ENCODE measurements around the gene CCDC160.

Gene CCDC160

DNA sequence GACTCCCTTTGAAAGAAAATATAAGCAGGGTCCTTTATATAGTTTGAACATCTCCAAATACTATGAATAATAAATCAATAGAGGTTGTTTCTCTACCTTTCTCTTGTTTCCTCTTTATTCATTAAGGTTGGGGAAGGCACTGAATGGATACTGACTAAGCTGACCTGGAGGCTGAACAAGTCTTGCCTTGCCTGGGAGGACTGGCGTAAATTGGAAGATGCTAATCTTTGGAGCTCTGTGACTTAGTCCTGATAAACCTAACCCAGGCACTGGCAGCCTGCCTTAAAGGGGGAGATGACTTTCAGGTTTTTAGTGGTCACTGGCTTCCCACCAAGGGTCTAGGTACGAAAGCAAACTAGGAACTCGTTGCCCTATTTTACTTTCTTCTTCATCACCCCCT is 10.5 kb downstream of the CCDC160 start:
- TF ChIP-seq POLR2AphosphoS5 (IDR thresholded peaks at IDR 0.05; ENCODE audit: low read depth) (no peak), SPI1 (IDR thresholded peaks at IDR 0.05; ENCODE audit: borderline replicate concordance, low read depth) (no peak), GABPA (IDR thresholded peaks at IDR 0.05; ENCODE audit: low read depth) (no peak)
- TF ChIP-seq, protein P1, sequence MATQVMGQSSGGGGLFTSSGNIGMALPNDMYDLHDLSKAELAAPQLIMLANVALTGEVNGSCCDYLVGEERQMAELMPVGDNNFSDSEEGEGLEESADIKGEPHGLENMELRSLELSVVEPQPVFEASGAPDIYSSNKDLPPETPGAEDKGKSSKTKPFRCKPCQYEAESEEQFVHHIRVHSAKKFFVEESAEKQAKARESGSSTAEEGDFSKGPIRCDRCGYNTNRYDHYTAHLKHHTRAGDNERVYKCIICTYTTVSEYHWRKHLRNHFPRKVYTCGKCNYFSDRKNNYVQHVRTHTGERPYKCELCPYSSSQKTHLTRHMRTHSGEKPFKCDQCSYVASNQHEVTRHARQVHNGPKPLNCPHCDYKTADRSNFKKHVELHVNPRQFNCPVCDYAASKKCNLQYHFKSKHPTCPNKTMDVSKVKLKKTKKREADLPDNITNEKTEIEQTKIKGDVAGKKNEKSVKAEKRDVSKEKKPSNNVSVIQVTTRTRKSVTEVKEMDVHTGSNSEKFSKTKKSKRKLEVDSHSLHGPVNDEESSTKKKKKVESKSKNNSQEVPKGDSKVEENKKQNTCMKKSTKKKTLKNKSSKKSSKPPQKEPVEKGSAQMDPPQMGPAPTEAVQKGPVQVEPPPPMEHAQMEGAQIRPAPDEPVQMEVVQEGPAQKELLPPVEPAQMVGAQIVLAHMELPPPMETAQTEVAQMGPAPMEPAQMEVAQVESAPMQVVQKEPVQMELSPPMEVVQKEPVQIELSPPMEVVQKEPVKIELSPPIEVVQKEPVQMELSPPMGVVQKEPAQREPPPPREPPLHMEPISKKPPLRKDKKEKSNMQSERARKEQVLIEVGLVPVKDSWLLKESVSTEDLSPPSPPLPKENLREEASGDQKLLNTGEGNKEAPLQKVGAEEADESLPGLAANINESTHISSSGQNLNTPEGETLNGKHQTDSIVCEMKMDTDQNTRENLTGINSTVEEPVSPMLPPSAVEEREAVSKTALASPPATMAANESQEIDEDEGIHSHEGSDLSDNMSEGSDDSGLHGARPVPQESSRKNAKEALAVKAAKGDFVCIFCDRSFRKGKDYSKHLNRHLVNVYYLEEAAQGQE (IDR thresholded peaks at IDR 0.05; ENCODE audit: insufficient replicate concordance, low read depth): no peak
- TF ChIP-seq, protein P2, sequence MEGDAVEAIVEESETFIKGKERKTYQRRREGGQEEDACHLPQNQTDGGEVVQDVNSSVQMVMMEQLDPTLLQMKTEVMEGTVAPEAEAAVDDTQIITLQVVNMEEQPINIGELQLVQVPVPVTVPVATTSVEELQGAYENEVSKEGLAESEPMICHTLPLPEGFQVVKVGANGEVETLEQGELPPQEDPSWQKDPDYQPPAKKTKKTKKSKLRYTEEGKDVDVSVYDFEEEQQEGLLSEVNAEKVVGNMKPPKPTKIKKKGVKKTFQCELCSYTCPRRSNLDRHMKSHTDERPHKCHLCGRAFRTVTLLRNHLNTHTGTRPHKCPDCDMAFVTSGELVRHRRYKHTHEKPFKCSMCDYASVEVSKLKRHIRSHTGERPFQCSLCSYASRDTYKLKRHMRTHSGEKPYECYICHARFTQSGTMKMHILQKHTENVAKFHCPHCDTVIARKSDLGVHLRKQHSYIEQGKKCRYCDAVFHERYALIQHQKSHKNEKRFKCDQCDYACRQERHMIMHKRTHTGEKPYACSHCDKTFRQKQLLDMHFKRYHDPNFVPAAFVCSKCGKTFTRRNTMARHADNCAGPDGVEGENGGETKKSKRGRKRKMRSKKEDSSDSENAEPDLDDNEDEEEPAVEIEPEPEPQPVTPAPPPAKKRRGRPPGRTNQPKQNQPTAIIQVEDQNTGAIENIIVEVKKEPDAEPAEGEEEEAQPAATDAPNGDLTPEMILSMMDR (IDR thresholded peaks at IDR 0.05; ENCODE audit: insufficient read depth, low read length): no peak
- H3K4me3 ChIP-seq (replicated peaks; ENCODE audit: insufficient read depth, low read length): no peak overlapping the region
- no peak for DNase-seq (ENCODE audit: low read depth in 1 of 2, low spot score in 1 of 2)
- H3K27me3 ChIP-seq (ENCODE audit: insufficient read depth, poor library complexity, severe bottlenecking): no peaks in the 10 kb centered on the region
- no peak overlapping the region for H3K27ac ChIP-seq (replicated peaks)

DNA sequence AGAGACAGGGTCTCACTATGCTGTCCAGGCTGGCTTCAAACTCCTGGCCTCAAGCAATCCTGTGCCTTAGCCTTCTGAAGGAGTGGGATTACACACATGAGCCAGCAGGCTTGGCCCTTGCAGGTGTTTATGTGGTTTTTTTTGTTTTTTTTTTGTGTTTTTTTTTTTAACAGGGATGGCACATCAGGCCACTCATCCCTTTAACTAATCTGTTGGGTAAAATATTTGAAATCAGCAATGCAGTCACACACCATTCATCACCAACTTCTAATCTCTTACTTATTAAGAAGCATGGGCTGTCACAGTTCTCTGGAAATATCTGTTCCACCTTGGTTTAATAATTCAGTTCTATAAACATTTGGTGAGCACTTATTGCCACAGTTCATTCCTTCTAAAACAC is 12.3 kb downstream of the CCDC160 start:
- Histone ChIP-seq H3K27ac (replicated peaks) (no peak overlapping the region), H3K27me3 (ENCODE audit: insufficient read depth, poor library complexity, severe bottlenecking) (no peaks in the 10 kb centered on the region), H3K4me3 (replicated peaks; ENCODE audit: insufficient read depth, low read length) (no peak overlapping the region)
- DNase-seq (ENCODE audit: low read depth in 1 of 2, low spot score in 1 of 2): no peak
- no peak for TF ChIP-seq SPI1 (IDR thresholded peaks at IDR 0.05; ENCODE audit: borderline replicate concordance, low read depth)
- TF ChIP-seq GABPA (IDR thresholded peaks at IDR 0.05; ENCODE audit: low read depth): no peak
- TF ChIP-seq POLR2AphosphoS5 (IDR thresholded peaks at IDR 0.05; ENCODE audit: low read depth): no peak
- TF ChIP-seq, protein P1 (IDR thresholded peaks at IDR 0.05; ENCODE audit: insufficient replicate concordance, low read depth): no peak
- TF ChIP-seq, protein P2 (IDR thresholded peaks at IDR 0.05; ENCODE audit: insufficient read depth, low read length): no peak

DNA sequence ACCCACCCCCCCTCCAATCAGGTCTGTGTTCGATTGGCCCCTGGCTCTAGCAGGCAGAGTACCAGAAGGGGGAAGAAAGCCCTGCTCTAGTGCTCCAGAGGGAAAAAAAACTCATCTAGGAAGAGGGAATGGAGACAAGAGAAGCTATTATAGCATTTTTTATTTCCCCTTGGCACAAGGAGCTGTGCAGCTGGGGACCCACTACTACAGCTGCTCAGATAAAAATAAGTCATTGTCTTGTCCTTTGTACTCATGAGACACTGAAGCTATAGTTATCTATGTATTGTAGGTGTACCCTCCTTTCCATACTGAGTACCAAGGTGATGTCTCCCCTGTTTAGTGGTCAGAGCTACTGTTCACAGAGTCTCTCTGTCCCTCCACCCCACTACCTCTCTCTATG is 14.3 kb downstream of the CCDC160 start:
- Histone ChIP-seq H3K27ac (replicated peaks) (no peak overlapping the region), H3K4me3 (replicated peaks; ENCODE audit: insufficient read depth, low read length) (no peak overlapping the region), H3K27me3 (ENCODE audit: insufficient read depth, poor library complexity, severe bottlenecking) (no peaks in the 10 kb centered on the region)
- TF ChIP-seq, protein P1 (IDR thresholded peaks at IDR 0.05; ENCODE audit: insufficient replicate concordance, low read depth): no peak
- no peak for TF ChIP-seq GABPA (IDR thresholded peaks at IDR 0.05; ENCODE audit: low read depth)
- TF ChIP-seq, protein P2 (IDR thresholded peaks at IDR 0.05; ENCODE audit: insufficient read depth, low read length): no peak
- DNase-seq (ENCODE audit: low read depth in 1 of 2, low spot score in 1 of 2): no peak
